Lung (tissue), 12 donors: ENCODE measurements around the gene HOXD13. TPM values are rescaled to one million over a fixed set of nuclear protein-coding genes. Genes with fewer than 3 reads are reported as not detected.

Experiments used
- ATAC-seq: fragments of 200-7000 bp; cut with Tn5 transposase; one replicate; pipeline ENCODE4 v1.9.1; 2020; ENCODE audit warnings: moderate number of reproducible peaks; ENCODE audit not compliant: insufficient read depth, low FRiP score
- DNase-seq, 3 donors: peaks; one replicate each; pipeline ENCODE4 v3.0.0-alpha.2; 2013 to 2017
- H3K27ac ChIP-seq, 2 donors: one replicate each; pipeline ENCODE4 v1.5.1; 2013; ENCODE audit warnings: mild to moderate bottlenecking in 2 of 2, moderate library complexity in 2 of 2, control low read depth in 1 of 2, inconsistent platforms in 1 of 2, low read depth in 1 of 2, low read length in 1 of 2
- H3K27me3 ChIP-seq, 3 donors: one replicate each; pipeline ENCODE4 v1.5.1; 2013; ENCODE audit warnings: low read length in 2 of 3; ENCODE audit not compliant: control insufficient read depth in 3 of 3, insufficient read depth in 3 of 3
- H3K36me3 ChIP-seq, 4 donors: one replicate each; pipeline ENCODE4 v1.5.1; 2013; ENCODE audit warnings: low read length in 4 of 4, mild to moderate bottlenecking in 1 of 4, moderate library complexity in 1 of 4; ENCODE audit not compliant: control insufficient read depth in 4 of 4, insufficient read depth in 4 of 4
- H3K4me1 ChIP-seq, 5 donors: one replicate each; pipeline ENCODE4 v1.5.1; 2013; ENCODE audit warnings: low read length in 5 of 5, mild to moderate bottlenecking in 2 of 5, moderate library complexity in 1 of 5; ENCODE audit not compliant: control insufficient read depth in 5 of 5, insufficient read depth in 5 of 5
- H3K4me3 ChIP-seq: one replicate; pipeline ENCODE4 v1.5.1; 2013; ENCODE audit warnings: mild to moderate bottlenecking, control low read depth, moderate library complexity
- H3K9ac ChIP-seq, 2 donors: one replicate each; pipeline ENCODE4 v1.5.1; 2013; ENCODE audit warnings: low read length in 2 of 2, control low read depth in 1 of 2; ENCODE audit not compliant: insufficient read depth in 1 of 2
- H3K9me3 ChIP-seq, 4 donors: one replicate each; pipeline ENCODE4 v1.5.1; 2013; ENCODE audit warnings: low read length in 3 of 4, mild to moderate bottlenecking in 1 of 4, moderate library complexity in 1 of 4; ENCODE audit not compliant: control insufficient read depth in 4 of 4, insufficient read depth in 3 of 4
- WGBS, 2 donors: extraction: QIAGEN DNeasy Blood & Tissue Kit; methylation state at CpG; one replicate each; pipeline ENCODE4 v1.1.7; 2013; 5-methylcytosine and 5-hydroxymethylcytosine counted together
- polyA plus RNA-seq, 2 donors: library from polyadenylated mRNA; stranded (reverse); fragments of 200-250 nt; gene quantifications; one replicate each; pipeline ENCODE4 v1.2.1, GENCODE V29; 2013
- total RNA-seq, 2 donors: library from RNA; depleted of rRNA in 1 of 2; stranded (reverse); fragments of >200 nt in 1 of 2; gene quantifications; one replicate each; pipeline ENCODE4 v1.2.1, GENCODE V29; 2014 to 2021
- TF ChIP-seq, protein P1 (sequence below): IDR thresholded peaks from 2 replicates; pipeline ENCODE4 v1.5.1; 2012; ENCODE audit warnings: mild to moderate bottlenecking; ENCODE audit errors: control extremely low read depth, extremely low read depth
- donor health status: control.
- donor health status: control.
- donor health status: Bipolar disorder and iron deficiency.
- donor health status: healthy.
- donor health status: DM: yes; HTN: yes; CAD: no.

HOXD13 gene
- total and polyA plus RNA-seq, 4 donors = not detected

DNA sequence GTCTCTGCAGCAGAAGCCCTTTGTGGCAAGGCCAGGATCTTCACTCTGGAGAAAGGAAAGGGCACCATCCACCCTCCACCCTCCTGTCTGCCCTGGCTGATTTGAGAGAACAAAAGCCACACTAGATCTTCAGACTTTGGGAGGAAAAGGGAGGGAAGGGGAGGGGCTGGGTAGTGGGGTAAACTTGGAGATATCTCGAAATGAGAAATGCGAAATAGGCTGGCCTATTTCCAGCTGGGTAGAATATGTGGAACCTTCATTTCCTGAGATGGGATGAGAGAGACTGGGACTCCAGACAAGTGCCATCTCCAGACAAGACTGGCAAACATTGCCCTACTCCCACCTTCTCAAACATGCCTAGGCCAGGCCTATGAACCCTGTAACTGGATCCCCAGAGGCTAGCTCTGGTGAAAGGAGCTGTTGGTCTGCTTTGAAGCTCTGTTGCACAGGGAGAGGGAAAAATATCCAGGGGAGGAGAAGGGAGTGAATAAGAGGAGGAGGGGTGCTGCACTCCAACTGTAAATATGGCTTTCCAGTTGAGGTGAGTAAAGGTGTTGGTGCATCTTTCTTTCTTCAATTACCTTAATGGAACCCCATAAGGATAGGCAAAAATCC, 8.8 kb downstream of the HOXD13 start:
- DNase-seq (no peak), ATAC-seq (no peak)
- H3K9me3 ChIP-seq = peaks cover 0 to 8% (median 0%) of the 10 kb centered on the region in 4 donors
- TF ChIP-seq, protein P1, sequence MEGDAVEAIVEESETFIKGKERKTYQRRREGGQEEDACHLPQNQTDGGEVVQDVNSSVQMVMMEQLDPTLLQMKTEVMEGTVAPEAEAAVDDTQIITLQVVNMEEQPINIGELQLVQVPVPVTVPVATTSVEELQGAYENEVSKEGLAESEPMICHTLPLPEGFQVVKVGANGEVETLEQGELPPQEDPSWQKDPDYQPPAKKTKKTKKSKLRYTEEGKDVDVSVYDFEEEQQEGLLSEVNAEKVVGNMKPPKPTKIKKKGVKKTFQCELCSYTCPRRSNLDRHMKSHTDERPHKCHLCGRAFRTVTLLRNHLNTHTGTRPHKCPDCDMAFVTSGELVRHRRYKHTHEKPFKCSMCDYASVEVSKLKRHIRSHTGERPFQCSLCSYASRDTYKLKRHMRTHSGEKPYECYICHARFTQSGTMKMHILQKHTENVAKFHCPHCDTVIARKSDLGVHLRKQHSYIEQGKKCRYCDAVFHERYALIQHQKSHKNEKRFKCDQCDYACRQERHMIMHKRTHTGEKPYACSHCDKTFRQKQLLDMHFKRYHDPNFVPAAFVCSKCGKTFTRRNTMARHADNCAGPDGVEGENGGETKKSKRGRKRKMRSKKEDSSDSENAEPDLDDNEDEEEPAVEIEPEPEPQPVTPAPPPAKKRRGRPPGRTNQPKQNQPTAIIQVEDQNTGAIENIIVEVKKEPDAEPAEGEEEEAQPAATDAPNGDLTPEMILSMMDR = no peak
- H3K4me3 ChIP-seq = no peak overlapping the region
- H3K9ac ChIP-seq = no peak overlapping the region
- peaks cover 39 to 98% (median 93%) of the 10 kb centered on the region in 3 donors for H3K27me3 ChIP-seq
- no peak overlapping the region for H3K27ac ChIP-seq
- H3K36me3 ChIP-seq = no peaks in the 10 kb centered on the region
- H3K4me1 ChIP-seq = peaks cover 0 to 19% (median 5%) of the 10 kb centered on the region in 5 donors
- 11 to 12% methylated on average over 2 of the region's 2 CpGs for WGBS, 2 donors

DNA sequence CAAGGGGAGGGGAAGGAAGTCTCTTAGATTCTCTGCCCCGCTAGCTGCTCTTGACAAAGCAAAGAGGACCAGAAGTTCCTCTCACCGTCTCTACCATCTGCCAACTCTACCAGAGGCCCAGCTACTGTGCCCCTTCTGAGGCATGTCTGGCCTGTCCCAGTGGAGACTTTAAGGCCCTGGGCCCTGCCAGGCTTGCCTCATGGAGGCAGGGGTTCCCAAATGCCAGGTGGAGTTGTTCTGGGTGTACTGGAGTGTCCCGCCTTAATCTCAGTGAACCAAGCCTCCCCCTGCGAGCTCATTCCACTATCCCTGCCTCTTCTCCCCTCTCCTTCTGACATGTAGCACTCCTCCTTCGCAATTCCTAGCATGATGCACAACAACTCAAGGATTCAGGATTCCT, 9.3 kb downstream of the HOXD13 start:
- TF ChIP-seq, protein P1 = no peak
- Histone ChIP-seq H3K27me3 (peaks cover 44 to 97% (median 89%) of the 10 kb centered on the region in 3 donors), H3K36me3 (no peaks in the 10 kb centered on the region), H3K9ac (no peak overlapping the region), H3K4me1 (peaks cover 0 to 15% (median 10%) of the 10 kb centered on the region in 5 donors), H3K9me3 (peaks cover 0 to 9% (median 0%) of the 10 kb centered on the region in 4 donors), H3K27ac (no peak overlapping the region), H3K4me3 (no peak overlapping the region)
- DNase-seq (no peak), ATAC-seq (no peak)
- 27 to 33% methylated on average over 5 of the region's 5 CpGs for WGBS, 2 donors

DNA sequence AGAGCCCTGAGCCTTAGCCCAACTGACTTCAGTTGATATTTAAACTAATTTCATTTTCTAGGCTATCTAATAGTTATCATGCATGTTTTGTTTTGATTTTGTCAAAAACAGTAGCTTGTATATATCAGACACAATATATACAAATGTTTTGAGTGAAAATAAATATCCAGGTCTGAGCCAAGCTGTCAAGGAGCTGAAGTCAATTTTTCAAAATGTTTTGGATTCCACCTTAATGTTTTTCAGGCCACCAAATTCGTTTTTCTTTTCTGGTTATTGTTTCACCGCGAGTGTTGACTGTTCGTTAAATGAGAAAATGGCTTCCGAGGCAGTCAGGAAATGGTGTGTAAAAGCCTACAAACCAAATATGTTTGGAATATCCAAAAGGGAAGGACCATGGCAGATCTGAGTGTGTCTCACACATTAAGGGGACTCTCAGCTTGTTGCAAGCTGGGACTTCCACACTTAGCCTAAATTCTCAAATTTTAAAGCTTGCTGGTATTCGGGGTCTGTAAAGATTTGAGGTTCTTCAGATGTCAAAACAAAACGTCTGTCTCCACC, 9.9 kb downstream of the HOXD13 start:
- 13 to 20% methylated on average over 7 of the region's 7 CpGs for WGBS, 2 donors
- no peak overlapping the region for H3K9ac ChIP-seq
- no peak overlapping the region for H3K27ac ChIP-seq
- H3K36me3 ChIP-seq = no peaks in the 10 kb centered on the region
- ATAC-seq (no peak), DNase-seq (no peak)
- TF ChIP-seq, protein P1 = no peak
- H3K9me3 ChIP-seq = peaks cover 0 to 13% (median 0%) of the 10 kb centered on the region in 4 donors
- peaks cover 50 to 97% (median 90%) of the 10 kb centered on the region in 3 donors for H3K27me3 ChIP-seq
- no peak overlapping the region for H3K4me3 ChIP-seq
- peaks cover 0 to 15% (median 8%) of the 10 kb centered on the region in 5 donors for H3K4me1 ChIP-seq
